PC-3 (cell line): ENCODE measurements around the gene STT3A. TPM values are rescaled to one million over a fixed set of nuclear protein-coding genes. Genes with fewer than 3 reads are reported as not detected.

Experiments
- ATAC-seq: fragments of 200-7000 bp; cut with Tn5 transposase; 2 replicates; pipeline ENCODE4 v1.9.1; 2020; ENCODE audit warnings: mild to moderate bottlenecking, moderate library complexity
- BruUV-seq: library from RNA; stranded (reverse); fragments of 400-500 nt; replicated peaks from 2 replicates; lab custom pipeline; 2021; lab: Mats Ljungman, UMichigan
- CTCF ChIA-PET: fragments of 300-600 bp; sonication (Branson Sonifier 250); formaldehyde crosslinking; loops from one replicate; lab custom pipeline; 2022; ENCODE audit warnings: antibody characterized with exemption; lab: Charles Lee
- POLR2A ChIA-PET: fragments of 300-600 bp; sonication (Branson Sonifier 250); formaldehyde crosslinking; loops from one replicate; lab custom pipeline; 2022; ENCODE audit warnings: antibody characterized with exemption; ENCODE audit not compliant: unreplicated experiment; lab: Charles Lee
- DNase-seq: peaks from one replicate; pipeline ENCODE4 v3.0.0-alpha.2; 2015
- H2AFZ ChIP-seq: fragments of 300-600 bp; sonication (generic); 2 replicates; pipeline ENCODE4 v1.6.0; 2016; ENCODE audit warnings: antibody characterized with exemption, low read length
- H3F3A ChIP-seq: fragments of 300-600 bp; sonication (generic); one replicate; pipeline ENCODE4 v1.6.0; 2017; ENCODE audit warnings: antibody characterized with exemption, low read length, control low read depth, mild to moderate bottlenecking; ENCODE audit not compliant: unreplicated experiment
- H3K27ac ChIP-seq: fragments of 300-600 bp; sonication (generic); 2 replicates; pipeline ENCODE4 v1.5.1; 2016; ENCODE audit warnings: mild to moderate bottlenecking, low read length
- H3K27me3 ChIP-seq: fragments of 300-600 bp; sonication (generic); 2 replicates; pipeline ENCODE4 v1.6.1; 2016; ENCODE audit warnings: low read length, mixed read lengths
- H3K36me3 ChIP-seq: fragments of 300-600 bp; sonication (generic); 2 replicates; pipeline ENCODE4 v1.6.1; 2016; ENCODE audit warnings: low read depth, mixed run types, low read length, mixed read lengths
- H3K4me1 ChIP-seq: fragments of 300-600 bp; sonication (generic); 2 replicates; pipeline ENCODE4 v1.5.1; 2016; ENCODE audit warnings: low read length; ENCODE audit not compliant: insufficient read depth
- H3K4me2 ChIP-seq: fragments of 300-600 bp; sonication (generic); 2 replicates; pipeline ENCODE4 v1.6.0; 2016; ENCODE audit warnings: low read length
- H3K4me3 ChIP-seq: fragments of 300-600 bp; sonication (generic); 2 replicates; pipeline ENCODE4 v1.5.1; 2016; ENCODE audit warnings: mild to moderate bottlenecking, low read length, mixed read lengths
- H3K79me2 ChIP-seq: fragments of 300-600 bp; sonication (generic); 2 replicates; pipeline ENCODE4 v1.6.1; 2017; ENCODE audit warnings: low read length, mixed read lengths
- H3K9ac ChIP-seq: fragments of 300-600 bp; sonication (generic); 2 replicates; pipeline ENCODE4 v1.6.0; 2016; ENCODE audit warnings: mild to moderate bottlenecking, low read length
- H3K9me2 ChIP-seq: fragments of 300-600 bp; sonication (generic); replicated peaks from 2 replicates; pipeline ENCODE4 v1.6.1; 2016; ENCODE audit warnings: mixed run types, low read length, mixed read lengths
- H3K9me3 ChIP-seq: fragments of 300-600 bp; sonication (generic); 2 replicates; pipeline ENCODE4 v1.6.1; 2016; ENCODE audit warnings: low read length, mixed read lengths
- H4K20me1 ChIP-seq: fragments of 300-600 bp; sonication (generic); 2 replicates; pipeline ENCODE4 v1.6.1; 2016; ENCODE audit warnings: low read length, mixed read lengths
- EZH2 ChIP-seq: fragments of 300-600 bp; sonication (generic); IDR thresholded peaks from one replicate; pipeline ENCODE4 v1.6.1; 2017; ENCODE audit warnings: antibody characterized with exemption, mild to moderate bottlenecking, low read length; ENCODE audit not compliant: unreplicated experiment
- EZH2phosphoT487 ChIP-seq: fragments of 300-600 bp; sonication (generic); IDR thresholded peaks from 2 replicates; pipeline ENCODE4 v1.6.1; 2018; ENCODE audit warnings: mild to moderate bottlenecking, antibody characterized with exemption, low read length, borderline replicate concordance
- intact Hi-C: fragments of 100-400 bp; cut with micrococcal nuclease; formaldehyde crosslinking; loops from 2 replicates; pipeline ENCODE4 v1.9.0; 2023
- total RNA-seq: library from RNA; depleted of rRNA; stranded (reverse); fragments of >200 nt; gene quantifications from 2 replicates; pipeline ENCODE4 v1.2.3, GENCODE V29; 2014
- TF ChIP-seq, protein P1 (sequence below): fragments of 300-600 bp; sonication (generic); conservative IDR thresholded peaks from 2 replicates; pipeline ENCODE4 v1.5.1; 2017; ENCODE audit warnings: antibody characterized with exemption, low read depth, mild to moderate bottlenecking, low read length

Gene STT3A
- total RNA-seq, 1 experiment from 2014 or later = 182 TPM

DNA sequence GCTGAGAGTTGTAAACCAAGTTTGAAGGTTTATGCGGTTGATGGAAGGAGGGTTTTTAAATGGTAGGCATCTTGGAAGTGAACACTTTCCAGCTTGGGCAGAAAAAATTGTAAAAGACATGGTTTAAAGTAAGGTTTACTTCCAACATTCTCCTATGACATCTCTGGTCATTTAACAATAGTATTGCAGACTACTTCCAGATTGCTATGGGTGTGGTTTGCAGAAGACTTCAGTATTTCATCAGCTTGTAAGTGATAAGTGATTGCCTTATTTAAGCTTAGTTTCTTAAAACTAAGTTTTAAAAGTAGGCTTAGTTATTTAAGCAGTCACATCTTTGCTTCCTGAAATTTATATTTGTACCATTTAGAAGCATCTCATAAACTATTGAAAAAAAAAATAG lies 7.2 kb upstream of the STT3A start:
- H3K9me2 ChIP-seq = no peaks in the 10 kb centered on the region
- POLR2A ChIA-PET = no interaction called here
- no peak for ATAC-seq
- H3K9ac ChIP-seq = no peak overlapping the region
- H3K27ac ChIP-seq = no peak overlapping the region
- H3K79me2 ChIP-seq = no peaks in the 10 kb centered on the region
- no peak overlapping the region for H3K4me2 ChIP-seq
- DNase-seq = no peak
- no peaks in the 10 kb centered on the region for H4K20me1 ChIP-seq
- CTCF ChIA-PET = no interaction called here
- TF ChIP-seq, protein P1, sequence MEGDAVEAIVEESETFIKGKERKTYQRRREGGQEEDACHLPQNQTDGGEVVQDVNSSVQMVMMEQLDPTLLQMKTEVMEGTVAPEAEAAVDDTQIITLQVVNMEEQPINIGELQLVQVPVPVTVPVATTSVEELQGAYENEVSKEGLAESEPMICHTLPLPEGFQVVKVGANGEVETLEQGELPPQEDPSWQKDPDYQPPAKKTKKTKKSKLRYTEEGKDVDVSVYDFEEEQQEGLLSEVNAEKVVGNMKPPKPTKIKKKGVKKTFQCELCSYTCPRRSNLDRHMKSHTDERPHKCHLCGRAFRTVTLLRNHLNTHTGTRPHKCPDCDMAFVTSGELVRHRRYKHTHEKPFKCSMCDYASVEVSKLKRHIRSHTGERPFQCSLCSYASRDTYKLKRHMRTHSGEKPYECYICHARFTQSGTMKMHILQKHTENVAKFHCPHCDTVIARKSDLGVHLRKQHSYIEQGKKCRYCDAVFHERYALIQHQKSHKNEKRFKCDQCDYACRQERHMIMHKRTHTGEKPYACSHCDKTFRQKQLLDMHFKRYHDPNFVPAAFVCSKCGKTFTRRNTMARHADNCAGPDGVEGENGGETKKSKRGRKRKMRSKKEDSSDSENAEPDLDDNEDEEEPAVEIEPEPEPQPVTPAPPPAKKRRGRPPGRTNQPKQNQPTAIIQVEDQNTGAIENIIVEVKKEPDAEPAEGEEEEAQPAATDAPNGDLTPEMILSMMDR = no peak
- no peak for TF ChIP-seq EZH2phosphoT487
- no peak for TF ChIP-seq EZH2
- H3K27me3 ChIP-seq = no peaks in the 10 kb centered on the region
- peaks cover 4% of the 10 kb centered on the region; the same call in 1 of the 2 replicates for H3K4me1 ChIP-seq
- intact Hi-C loops = no loop called here
- H3F3A ChIP-seq = peaks cover 4% of the 10 kb centered on the region
- no peaks in the 10 kb centered on the region for H3K9me3 ChIP-seq
- H3K4me3 ChIP-seq = no peak overlapping the region
- H3K36me3 ChIP-seq = peaks cover 23% of the 10 kb centered on the region; the same call in 1 of the 2 replicates
- no TSS peak for BruUV-seq
- H2AFZ ChIP-seq = no peak overlapping the region

DNA sequence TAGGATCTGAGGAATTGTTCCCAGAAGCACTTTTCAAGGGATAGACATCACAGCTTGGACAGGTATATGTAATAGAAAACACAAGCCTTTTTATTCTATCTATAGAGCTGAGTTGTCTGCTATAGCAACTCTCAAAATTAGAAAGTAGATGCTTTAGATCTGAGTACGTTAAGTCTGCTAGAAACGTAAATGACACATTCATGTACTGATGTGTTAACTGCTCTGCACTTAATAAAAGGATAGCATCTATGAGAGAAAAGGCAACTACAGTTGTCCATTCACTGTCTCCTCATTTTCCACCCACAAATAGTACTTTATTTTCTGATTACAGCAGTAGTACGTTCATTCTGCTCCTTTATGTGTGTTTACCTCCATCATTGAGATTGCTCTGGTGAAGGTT lies 6.0 kb upstream of the STT3A start:
- BruUV-seq = no TSS peak
- Histone ChIP-seq H4K20me1 (no peaks in the 10 kb centered on the region), H3K9me3 (no peaks in the 10 kb centered on the region), H3K9ac (no peak overlapping the region), H3K9me2 (no peaks in the 10 kb centered on the region), H3K4me2 (no peak overlapping the region), H3K79me2 (peaks cover 6% of the 10 kb centered on the region), H3K27me3 (no peaks in the 10 kb centered on the region), H3K4me3 (no peak overlapping the region), H3K36me3 (peaks cover 21% of the 10 kb centered on the region; the same call in 1 of the 2 replicates), H3F3A (peaks cover 4% of the 10 kb centered on the region), H3K4me1 (peaks cover 7% of the 10 kb centered on the region; the same call in 1 of the 2 replicates), H3K27ac (no peak overlapping the region), H2AFZ (no peak overlapping the region)
- intact Hi-C loops = no loop called here
- ChIA-PET POLR2A (no interaction called here), CTCF (no interaction called here)
- DNase-seq (no peak), ATAC-seq (no peak)
- no peak for TF ChIP-seq EZH2

DNA sequence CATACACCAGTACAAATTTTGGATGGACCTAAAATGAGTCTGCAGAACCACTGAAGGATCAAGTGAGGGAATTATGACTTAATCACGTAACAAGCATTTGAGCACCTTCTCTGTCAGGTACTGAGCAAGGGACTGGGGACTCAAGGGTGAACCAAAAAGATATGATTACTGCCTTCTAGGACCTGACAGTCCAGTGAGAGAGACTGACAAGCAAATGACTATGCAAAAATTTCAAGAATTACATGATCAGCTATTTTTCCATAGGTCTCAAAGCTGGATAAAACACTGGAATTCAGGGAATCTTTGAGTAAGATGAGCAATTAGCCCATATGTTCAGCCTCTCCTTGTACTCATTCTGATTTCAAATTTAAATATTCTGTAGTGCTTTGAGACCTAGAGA lies 5.2 kb upstream of the STT3A start:
- Histone ChIP-seq H3K4me2 (no peak overlapping the region), H3F3A (peaks cover 4% of the 10 kb centered on the region), H3K4me3 (no peak overlapping the region), H3K79me2 (peaks cover 12% of the 10 kb centered on the region), H2AFZ (no peak overlapping the region), H3K36me3 (peaks cover 16% of the 10 kb centered on the region; the same call in 1 of the 2 replicates), H3K4me1 (peaks cover 7% of the 10 kb centered on the region; the same call in 1 of the 2 replicates), H3K27me3 (no peaks in the 10 kb centered on the region), H3K9ac (no peak overlapping the region), H3K9me2 (no peaks in the 10 kb centered on the region), H4K20me1 (no peaks in the 10 kb centered on the region), H3K9me3 (no peaks in the 10 kb centered on the region), H3K27ac (no peak overlapping the region)
- ChIA-PET POLR2A (no interaction called here), CTCF (no interaction called here)
- ATAC-seq (no peak), DNase-seq (no peak)
- TF ChIP-seq EZH2 (no peak), EZH2phosphoT487 (no peak)
- TF ChIP-seq, protein P1 = no peak
- intact Hi-C loops = no loop called here
- BruUV-seq = no TSS peak
